GM12801 (cell line): ENCODE data around the gene THSD4.

Experiments used
- CTCF ChIP-seq: IDR thresholded peaks from one replicate; pipeline ENCODE4 v1.5.1; 2011; ENCODE audit warnings: control low read depth; ENCODE audit not compliant: insufficient read length; ENCODE audit errors: extremely low read depth

Gene THSD4

GRCh38 chr15:71362987-71363968 lies 248.0 kb downstream of the THSD4 start:
- no peak for TF ChIP-seq CTCF

GRCh38 chr15:71364117-71364584 lies 248.9 kb downstream of the THSD4 start:
- TF ChIP-seq CTCF, result no peak

GRCh38 chr15:71366522-71366921 lies 251.3 kb downstream of the THSD4 start:
- no peak for TF ChIP-seq CTCF

GRCh38 chr15:71366926-71367325 lies 251.7 kb downstream of the THSD4 start:
- no peak for TF ChIP-seq CTCF

GRCh38 chr15:71373917-71374316 lies 258.6 kb downstream of the THSD4 start:
- no peak for TF ChIP-seq CTCF

- TF ChIP-seq CTCF, result no peak
These were observed 259.5 kb downstream of the THSD4 start for GRCh38 chr15:71374607-71375352.

- TF ChIP-seq CTCF, result no peak
These were observed 260.7 kb downstream of the THSD4 start for GRCh38 chr15:71375934-71376333.
